ENCODE results near the gene HEXA.

Gene HEXA

DNA sequence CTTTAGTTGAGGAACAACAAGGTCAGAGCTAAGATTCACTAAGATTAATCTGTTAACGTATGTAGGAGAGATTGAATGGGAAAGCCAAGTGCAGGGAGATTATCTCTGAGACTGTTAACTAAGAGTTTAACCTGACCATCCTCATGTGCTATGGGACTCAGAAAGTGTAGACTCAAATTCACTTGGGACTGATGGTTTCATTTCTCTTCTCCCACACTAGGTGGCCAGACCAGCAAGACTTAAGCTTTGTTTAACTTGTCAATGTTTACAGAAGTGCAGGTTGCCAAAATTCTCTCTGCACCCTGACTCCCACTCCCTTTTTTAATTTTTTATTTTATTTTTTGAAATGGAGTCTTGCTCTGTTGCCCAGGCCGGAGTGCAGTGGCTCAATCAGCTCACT is 6.3 kb upstream of the HEXA start:
- Histone ChIP-seq H3K27ac (ENCODE audit: extremely low read depth, low read depth, low read length) (no peak overlapping the region), H3K4me1 (ENCODE audit: control insufficient read depth, insufficient read depth, low read length) (no peaks in the 10 kb centered on the region)
- POLR2A ChIA-PET, result no interaction called here

DNA sequence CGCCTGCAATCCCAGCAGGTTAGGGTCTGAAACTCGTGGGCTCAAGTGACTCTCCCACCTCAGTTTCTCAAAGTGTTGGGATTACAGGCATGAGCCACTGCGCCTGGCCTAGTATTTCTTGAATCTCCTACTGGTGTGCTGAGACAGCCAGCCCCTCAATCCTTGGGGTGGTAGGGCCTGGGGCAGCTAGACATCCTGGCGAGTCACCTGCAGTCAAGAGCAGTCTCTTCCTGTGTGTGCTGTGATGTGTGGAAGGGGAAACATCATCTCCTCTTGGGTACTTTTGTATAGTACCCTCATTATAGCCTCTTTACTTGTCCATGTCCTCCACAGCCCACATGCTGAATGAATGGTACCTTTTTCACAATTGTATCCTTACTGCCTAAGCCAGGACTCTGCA is 4.9 kb upstream of the HEXA start:
- Histone ChIP-seq H3K36me3 (ENCODE audit: control insufficient read depth in 2 of 2, insufficient read depth in 1 of 2, low read length in 2 of 2) (no peaks in the 10 kb centered on the region), H3K27ac (ENCODE audit: extremely low read depth, low read depth, low read length) (no peak overlapping the region), H3K9me3 (ENCODE audit: control insufficient read depth, insufficient read depth, low read depth, low read length) (no peaks in the 10 kb centered on the region), H3K4me3 (ENCODE audit: low read depth, low read length) (no peak overlapping the region), H3K4me1 (ENCODE audit: control insufficient read depth, insufficient read depth, low read length) (no peaks in the 10 kb centered on the region)
- ChIA-PET CTCF (no interaction called here), POLR2A (no interaction called here)
- TF ChIP-seq ZNF202 (tag by site-specific recombination; IDR thresholded peaks at IDR 0.05; ENCODE audit: borderline replicate concordance) (no peak), ZNF692 (tag by site-specific recombination; IDR thresholded peaks at IDR 0.05) (no peak), ZNF433 (tag by site-specific recombination; IDR thresholded peaks at IDR 0.05; ENCODE audit: low read depth) (no peak), TSHZ1 (tag by site-specific recombination; IDR thresholded peaks at IDR 0.05; ENCODE audit: borderline replicate concordance) (no peak), ZNF791 (tag by site-specific recombination; IDR thresholded peaks at IDR 0.05) (no peak), ZNF10 (tag by site-specific recombination; IDR thresholded peaks at IDR 0.05) (no peak), ZNF394 (tag by site-specific recombination; IDR thresholded peaks at IDR 0.05; ENCODE audit: borderline replicate concordance) (no peak), ZSCAN18 (tag by site-specific recombination; IDR thresholded peaks at IDR 0.05) (no peak)
- TF ChIP-seq, protein P1, sequence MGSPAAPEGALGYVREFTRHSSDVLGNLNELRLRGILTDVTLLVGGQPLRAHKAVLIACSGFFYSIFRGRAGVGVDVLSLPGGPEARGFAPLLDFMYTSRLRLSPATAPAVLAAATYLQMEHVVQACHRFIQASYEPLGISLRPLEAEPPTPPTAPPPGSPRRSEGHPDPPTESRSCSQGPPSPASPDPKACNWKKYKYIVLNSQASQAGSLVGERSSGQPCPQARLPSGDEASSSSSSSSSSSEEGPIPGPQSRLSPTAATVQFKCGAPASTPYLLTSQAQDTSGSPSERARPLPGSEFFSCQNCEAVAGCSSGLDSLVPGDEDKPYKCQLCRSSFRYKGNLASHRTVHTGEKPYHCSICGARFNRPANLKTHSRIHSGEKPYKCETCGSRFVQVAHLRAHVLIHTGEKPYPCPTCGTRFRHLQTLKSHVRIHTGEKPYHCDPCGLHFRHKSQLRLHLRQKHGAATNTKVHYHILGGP (tag by site-specific recombination; IDR thresholded peaks at IDR 0.05), result no peak

More for the DNA sequence above, 6.3 kb upstream of the HEXA start:
- no peak for TF ChIP-seq SCRT2 (tag by site-specific recombination; IDR thresholded peaks at IDR 0.05)
- TF ChIP-seq CTCF (tag by site-specific recombination; IDR thresholded peaks at IDR 0.05), result 0 out of 2 replicates have a peak, but pooled peaks have one; percentile 23
- TF ChIP-seq ZNF132 (tag by site-specific recombination; IDR thresholded peaks at IDR 0.05; ENCODE audit: borderline replicate concordance), result no peak
- no peak for TF ChIP-seq ZNF623 (tag by site-specific recombination; IDR thresholded peaks at IDR 0.05)
- CTCF ChIA-PET, result interaction anchor here (0.6 to 1.2 kb wide), 3 partner anchors 9 to 717 kb away, joined by 3 to 5 read pairs (median 4); no protein-coding TSS in a partner anchor
- H3K36me3 ChIP-seq (ENCODE audit: control insufficient read depth in 2 of 2, insufficient read depth in 1 of 2, low read length in 2 of 2), result no peaks in the 10 kb centered on the region
- H3K4me3 ChIP-seq (ENCODE audit: low read depth, low read length), result no peak overlapping the region
- no peaks in the 10 kb centered on the region for H3K9me3 ChIP-seq (ENCODE audit: control insufficient read depth, insufficient read depth, low read depth, low read length)

Measured in HEK293 (cell line).